Upper lobe of left lung (tissue), 6 donors: ENCODE measurements around the gene USP6NL. TPM values are rescaled to one million over a fixed set of nuclear protein-coding genes. Genes with fewer than 3 reads are reported as not detected.

Source experiments
- ATAC-seq, 2 donors: fragments of 200-7000 bp; cut with Tn5 transposase; one replicate each; pipeline ENCODE4 v1.9.1; 2022; ENCODE audit warnings: mild to moderate bottlenecking in 2 of 2, moderate library complexity in 2 of 2; ENCODE audit not compliant: low FRiP score in 2 of 2
- DNase-seq, 2 donors: peaks; one replicate each; pipeline ENCODE4 v3.0.0-alpha.2; 2019 to 2020
- H3K27ac ChIP-seq, 4 donors: fragments of 200-600 bp; sonication (generic); one replicate each; pipeline ENCODE4 v1.5.1; 2016 to 2019
- H3K27me3 ChIP-seq, 4 donors: fragments of 200-600 bp; sonication (generic); one replicate each; pipeline ENCODE4 v1.5.1; 2017 to 2019
- H3K36me3 ChIP-seq, 4 donors: fragments of 200-600 bp; sonication (generic); one replicate each; pipeline ENCODE4 v1.5.1; 2016 to 2019
- H3K4me1 ChIP-seq, 4 donors: fragments of 200-600 bp; sonication (generic); one replicate each; pipeline ENCODE4 v1.5.1; 2018 to 2019
- H3K4me3 ChIP-seq, 4 donors: fragments of 200-600 bp; sonication (generic); one replicate each; pipeline ENCODE4 v1.5.1; 2017 to 2019; ENCODE audit warnings: mild to moderate bottlenecking in 2 of 4, moderate library complexity in 1 of 4
- H3K9me3 ChIP-seq, 4 donors: fragments of 200-600 bp; sonication (generic); one replicate each; pipeline ENCODE4 v1.5.1; 2018 to 2019
- CTCF ChIP-seq, 6 experiments: fragments of 450-650 bp in 4 of 6; fragments of 200-600 bp in 2 of 6; sonication (generic) in 2 of 6; IDR thresholded peaks; one replicate each; pipeline ENCODE4 v1.5.1; 2016 to 2019; ENCODE audit warnings: antibody characterized with exemption in 6 of 6
- EP300 ChIP-seq, 4 donors: sonication (generic); formaldehyde crosslinking; IDR thresholded peaks; one replicate each; pipeline ENCODE4 v1.5.1; 2017; ENCODE audit warnings: antibody characterized with exemption in 4 of 4, control low read depth in 2 of 4
- POLR2A ChIP-seq, 4 donors: fragments of 450-650 bp; IDR thresholded peaks; one replicate each; pipeline ENCODE4 v1.5.1; 2016 to 2017; ENCODE audit warnings: antibody characterized with exemption in 4 of 4, mild to moderate bottlenecking in 2 of 4
- POLR2AphosphoS5 ChIP-seq, 2 donors: sonication (generic); formaldehyde crosslinking; IDR thresholded peaks; one replicate each; pipeline ENCODE4 v1.5.1; 2017; ENCODE audit warnings: antibody characterized with exemption in 2 of 2
- WGBS, 2 donors: methylation state at CpG; one replicate each; pipeline ENCODE4 v1.1.5; 2017 to 2018; 5-methylcytosine and 5-hydroxymethylcytosine counted together
- total RNA-seq, 6 donors: library from RNA; depleted of rRNA in 4 of 6; stranded (reverse); fragments of >200 nt in 4 of 6; gene quantifications; one replicate each; pipeline versions ENCODE4 v1.1.0 to v1.2.1, GENCODE V29; 2016 to 2021
- donor health status: DM: no; HTN: no; CAD: no; lungs with moderate emphysema.
- donor health status: DM: no; HTN: yes; CAD: no; lungs with severe emphysema.

The USP6NL gene
- total RNA-seq, 6 donors from 2014 or later, result 16.4 to 28.6 (median 21.8) TPM

GRCh38 chr10:11442001-11442773 lies 169.3 kb downstream of the USP6NL start:
- 91 to 95% methylated on average over 16 of the region's 16 CpGs for WGBS, 2 donors
- Histone ChIP-seq H3K27ac (no peak overlapping the region), H3K27me3 (no peaks in the 10 kb centered on the region), H3K9me3 (no peaks in the 10 kb centered on the region), H3K4me3 (no peak overlapping the region), H3K36me3 (no peaks in the 10 kb centered on the region), H3K4me1 (no peaks in the 10 kb centered on the region)
- ATAC-seq (no peak), DNase-seq (peak in 1 of 2 donors; percentile 41)
- TF ChIP-seq POLR2AphosphoS5 (IDR thresholded peaks at IDR 0.05), result no peak
- TF ChIP-seq CTCF (IDR thresholded peaks at IDR 0.05), result no peak
- no peak for TF ChIP-seq POLR2A (IDR thresholded peaks at IDR 0.05)

- no peaks in the 10 kb centered on the region for H3K36me3 ChIP-seq
- no peaks in the 10 kb centered on the region for H3K27me3 ChIP-seq
- no peak overlapping the region for H3K4me3 ChIP-seq
- H3K9me3 ChIP-seq, result no peaks in the 10 kb centered on the region
- 86 to 88% methylated on average over 16 of the region's 16 CpGs for WGBS, 2 donors
- no peaks in the 10 kb centered on the region for H3K4me1 ChIP-seq
- TF ChIP-seq POLR2A (IDR thresholded peaks at IDR 0.05), result no peak
- TF ChIP-seq POLR2AphosphoS5 (IDR thresholded peaks at IDR 0.05), result no peak
- TF ChIP-seq EP300 (IDR thresholded peaks at IDR 0.05), result no peak
- TF ChIP-seq CTCF (IDR thresholded peaks at IDR 0.05), result no peak
- ATAC-seq (no peak), DNase-seq (peak in 1 of 2 donors; percentile 24)
- H3K27ac ChIP-seq, result no peak overlapping the region
Measured at GRCh38 chr10:11441151-11441535, 170.3 kb downstream of the USP6NL start.

GRCh38 chr10:11440250-11441150 lies 170.9 kb downstream of the USP6NL start:
- no peaks in the 10 kb centered on the region for H3K9me3 ChIP-seq
- DNase-seq (no peak), ATAC-seq (no peak)
- H3K4me3 ChIP-seq, result no peak overlapping the region
- WGBS, 2 donors, result 79 to 83% methylated on average over 15 of the region's 15 CpGs
- no peaks in the 10 kb centered on the region for H3K27me3 ChIP-seq
- no peaks in the 10 kb centered on the region for H3K36me3 ChIP-seq
- TF ChIP-seq EP300 (IDR thresholded peaks at IDR 0.05), result no peak
- no peak for TF ChIP-seq POLR2AphosphoS5 (IDR thresholded peaks at IDR 0.05)
- no peak for TF ChIP-seq POLR2A (IDR thresholded peaks at IDR 0.05)
- no peak for TF ChIP-seq CTCF (IDR thresholded peaks at IDR 0.05)
- no peaks in the 10 kb centered on the region for H3K4me1 ChIP-seq
- no peak overlapping the region for H3K27ac ChIP-seq

GRCh38 chr10:11439523-11440053 lies 171.9 kb downstream of the USP6NL start:
- peak in 1 of 2 donors; percentile 51 for DNase-seq
- no peaks in the 10 kb centered on the region for H3K27me3 ChIP-seq
- no peaks in the 10 kb centered on the region for H3K9me3 ChIP-seq
- no peak overlapping the region for H3K4me3 ChIP-seq
- H3K27ac ChIP-seq, result no peak overlapping the region
- H3K36me3 ChIP-seq, result no peaks in the 10 kb centered on the region
- no peak for TF ChIP-seq EP300 (IDR thresholded peaks at IDR 0.05)
- TF ChIP-seq POLR2AphosphoS5 (IDR thresholded peaks at IDR 0.05), result no peak
- no peak for TF ChIP-seq CTCF (IDR thresholded peaks at IDR 0.05)
- no peak for TF ChIP-seq POLR2A (IDR thresholded peaks at IDR 0.05)
- no peak for ATAC-seq
- WGBS, 2 donors, result 85 to 95% methylated on average over 9 to 13 of the region's 13 CpGs
- H3K4me1 ChIP-seq, result no peaks in the 10 kb centered on the region
